Measurements from ENCODE around the gene MYH9.
A peak's percentile ranks its signal among the peaks of the same experiment; 100 is the strongest.

The MYH9 gene

GRCh38 chr22:36339171-36340065 is 48.3 kb downstream of the MYH9 start:
- in situ Hi-C loops (cut with HindIII; ENCODE audit: low pct_ligation_motif_present, low pct_unique_long_range_greater_than_20kb, low sequenced_read_pairs) = no loop called here
- no peak for DNase-seq

GRCh38 chr22:36337365-36338130 is 50.2 kb downstream of the MYH9 start:
- in situ Hi-C loops (cut with HindIII; ENCODE audit: low pct_ligation_motif_present, low pct_unique_long_range_greater_than_20kb, low sequenced_read_pairs) = no loop called here
- no peak for DNase-seq

DNA sequence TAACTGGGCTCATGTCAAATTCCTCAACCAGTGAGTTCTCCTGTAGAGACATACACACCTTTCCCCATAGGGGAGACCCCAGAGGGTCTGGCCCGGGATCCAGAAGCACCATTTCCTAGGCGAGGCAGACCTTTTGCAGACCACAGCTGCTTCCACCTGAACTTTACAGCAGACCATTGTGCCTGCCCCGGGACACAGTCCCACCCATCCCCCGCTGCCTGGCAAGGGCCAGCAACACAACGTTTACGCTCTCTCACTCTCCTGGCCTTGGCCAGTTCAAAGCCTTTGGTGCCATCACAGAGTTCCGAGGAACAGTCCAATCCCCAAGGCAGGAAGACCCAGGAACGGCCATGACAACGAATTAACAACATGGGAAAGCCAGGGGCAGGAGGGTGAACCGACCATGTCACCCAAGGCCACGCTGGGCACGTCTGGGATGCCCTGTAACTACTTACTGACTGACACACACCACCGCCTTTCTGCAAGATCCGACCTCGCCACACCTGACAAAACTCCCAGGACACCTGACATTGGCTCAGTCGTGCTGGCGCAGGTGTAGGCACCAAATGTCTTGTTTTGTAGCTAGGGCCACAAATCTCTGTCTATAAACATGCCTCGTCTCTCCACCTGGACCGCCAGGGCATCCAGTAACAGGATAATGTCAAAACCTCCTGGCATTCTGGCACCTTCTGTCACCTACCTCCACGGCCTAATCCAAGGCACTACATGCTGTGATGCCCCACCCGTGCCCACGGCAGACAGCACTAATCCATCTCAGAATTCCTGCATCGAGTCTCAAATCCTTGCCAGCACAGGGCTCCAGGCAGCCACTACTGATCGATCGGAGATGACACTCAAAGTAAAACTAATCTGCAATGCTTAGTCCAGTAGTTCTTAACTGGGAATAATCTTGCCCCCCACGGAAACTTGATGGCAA is 51.3 kb downstream of the MYH9 start:
- in situ Hi-C loops (cut with HindIII; ENCODE audit: low pct_ligation_motif_present, low pct_unique_long_range_greater_than_20kb, low sequenced_read_pairs) = no loop called here

GRCh38 chr22:36335621-36336020 is 52.1 kb downstream of the MYH9 start:
- no peak for DNase-seq
- in situ Hi-C loops (cut with HindIII; ENCODE audit: low pct_ligation_motif_present, low pct_unique_long_range_greater_than_20kb, low sequenced_read_pairs) = no loop called here

More for the DNA sequence above, 51.3 kb downstream of the MYH9 start:
- DNase-seq = no peak

DNA sequence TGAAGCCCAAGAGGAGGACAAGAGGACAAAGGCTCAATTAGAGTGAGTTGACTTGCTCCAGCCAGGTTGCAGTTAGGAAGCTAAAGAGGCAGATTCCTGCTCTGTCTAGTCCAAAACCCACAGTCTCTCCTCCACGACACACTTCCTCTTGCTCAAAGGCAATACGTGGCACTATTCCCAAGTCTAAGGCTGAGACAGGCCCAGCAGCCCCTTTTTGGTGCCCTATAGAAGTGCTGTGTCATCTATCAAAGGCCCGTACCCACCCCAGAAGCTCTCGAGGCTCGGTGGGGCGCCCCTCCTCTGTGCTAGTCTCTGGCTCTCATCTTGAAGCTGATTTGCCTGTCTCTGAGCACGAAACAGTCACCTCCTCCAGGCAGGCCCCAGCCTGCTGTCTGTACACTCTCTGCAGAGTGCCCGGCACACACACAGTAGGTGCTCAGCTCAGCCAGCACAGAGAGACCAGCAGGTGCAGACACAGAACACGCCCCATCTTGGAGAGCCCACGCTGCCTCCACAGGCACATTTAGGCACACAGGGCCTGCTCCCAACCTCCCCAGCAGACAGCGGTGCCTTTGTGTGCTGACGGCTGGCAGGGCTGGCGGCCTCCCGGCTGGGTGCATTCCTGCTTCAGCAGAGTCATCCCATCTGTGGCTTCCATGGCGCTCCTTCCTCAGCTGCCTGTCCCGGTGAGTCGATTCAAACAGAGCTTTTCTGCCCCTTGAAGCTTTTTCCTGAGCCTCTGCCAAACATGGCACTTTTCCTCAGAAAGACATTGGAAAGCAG is 52.8 kb downstream of the MYH9 start:
- in situ Hi-C loops (cut with HindIII; ENCODE audit: low pct_ligation_motif_present, low pct_unique_long_range_greater_than_20kb, low sequenced_read_pairs) = no loop called here

GRCh38 chr22:36334081-36334820 is 53.5 kb downstream of the MYH9 start:
- in situ Hi-C loops (cut with HindIII; ENCODE audit: low pct_ligation_motif_present, low pct_unique_long_range_greater_than_20kb, low sequenced_read_pairs) = no loop called here
- no peak for DNase-seq

More for the DNA sequence above, 52.8 kb downstream of the MYH9 start:
- peak; percentile 46 for DNase-seq

DNA sequence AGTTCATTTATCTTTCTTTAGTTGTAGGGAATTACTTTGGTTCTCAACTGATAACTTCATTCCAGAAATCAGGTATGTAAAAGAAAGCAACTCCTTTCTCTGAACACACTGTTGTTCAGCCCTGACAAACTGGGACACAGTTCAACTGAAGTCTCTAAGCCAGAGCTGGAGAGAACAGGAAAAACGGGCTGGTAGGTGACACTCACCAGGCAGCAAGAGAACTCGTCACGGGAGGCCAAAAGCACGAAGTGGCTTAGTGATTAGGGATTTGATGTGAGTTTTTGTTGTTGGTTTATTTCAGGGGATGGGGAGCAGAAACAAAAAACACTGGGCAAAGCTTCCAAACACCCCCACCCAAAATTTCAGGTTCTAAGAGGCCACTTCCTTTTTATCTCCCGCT is 54.1 kb downstream of the MYH9 start:
- in situ Hi-C loops (cut with HindIII; ENCODE audit: low pct_ligation_motif_present, low pct_unique_long_range_greater_than_20kb, low sequenced_read_pairs) = no loop called here
- DNase-seq = no peak

GRCh38 chr22:36332623-36333332 is 55.0 kb downstream of the MYH9 start:
- in situ Hi-C loops (cut with HindIII; ENCODE audit: low pct_ligation_motif_present, low pct_unique_long_range_greater_than_20kb, low sequenced_read_pairs) = no loop called here
- DNase-seq = peak; percentile 52

DNA sequence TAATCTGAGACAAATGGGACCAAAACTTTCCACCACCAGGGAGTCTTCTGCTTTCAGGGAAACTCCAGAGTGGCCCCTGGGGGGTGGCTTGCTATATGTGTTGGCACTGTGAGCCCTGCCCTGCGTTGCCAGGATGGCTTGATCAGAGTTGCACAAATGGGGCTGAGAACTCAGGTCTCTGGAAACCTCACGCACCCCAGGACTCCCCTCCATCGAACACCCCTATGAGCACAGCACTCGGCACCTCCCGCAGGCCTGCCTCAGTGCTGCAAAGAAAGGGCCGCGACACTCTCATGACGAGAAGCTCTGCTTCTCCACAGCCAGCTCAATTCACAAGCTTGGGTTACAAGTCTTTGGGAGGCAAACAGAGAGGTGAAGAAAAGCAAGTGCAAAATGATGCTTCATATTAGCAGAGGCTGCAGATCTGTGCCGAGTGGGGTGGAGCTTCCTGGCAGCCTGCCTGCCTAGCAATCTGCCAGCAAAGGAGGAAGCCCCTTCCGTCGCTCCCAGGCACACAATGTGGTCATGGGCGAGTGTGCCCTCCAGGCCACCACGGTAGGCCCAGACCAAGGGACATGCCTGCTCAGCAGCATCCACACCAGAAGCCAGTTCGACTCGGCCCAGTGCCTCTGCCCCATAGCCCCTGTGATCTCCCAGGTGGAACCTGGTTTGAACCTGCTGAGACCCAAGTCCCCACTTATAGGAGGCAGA is 55.7 kb downstream of the MYH9 start:
- peak; percentile 29 for DNase-seq
- in situ Hi-C loops (cut with HindIII; ENCODE audit: low pct_ligation_motif_present, low pct_unique_long_range_greater_than_20kb, low sequenced_read_pairs) = no loop called here

DNA sequence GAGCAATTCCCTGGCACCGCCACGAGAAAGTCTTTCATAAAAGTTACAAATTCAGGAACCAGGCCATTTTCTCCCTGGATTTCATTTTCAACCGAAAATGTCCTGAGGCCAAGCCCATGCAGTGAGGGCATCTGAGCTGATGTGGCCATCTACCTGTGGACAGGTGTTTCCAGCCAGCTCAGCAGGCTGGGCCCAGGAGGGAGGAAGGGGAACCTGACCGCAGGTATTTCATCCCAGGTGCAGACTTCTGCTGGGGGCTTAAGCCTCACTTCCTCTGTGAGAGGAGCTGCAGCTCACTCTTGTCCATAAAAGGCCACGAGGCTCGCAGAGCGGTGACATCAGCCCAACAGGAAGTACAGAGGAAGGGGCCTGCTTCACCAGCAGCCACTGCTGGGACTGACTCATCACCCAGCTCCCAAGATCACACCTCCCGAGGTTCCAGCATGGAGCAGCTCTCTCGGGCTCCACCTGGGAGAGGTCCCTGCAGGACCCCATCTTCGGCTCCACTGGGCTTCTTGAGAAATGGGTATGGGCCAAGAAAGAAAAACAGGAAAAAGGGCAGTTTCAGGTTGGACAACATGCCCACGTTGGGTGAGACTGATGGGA is 56.4 kb downstream of the MYH9 start:
- in situ Hi-C loops (cut with HindIII; ENCODE audit: low pct_ligation_motif_present, low pct_unique_long_range_greater_than_20kb, low sequenced_read_pairs) = no loop called here
- DNase-seq = peak; percentile 92

GRCh38 chr22:36330655-36331305 is 57.0 kb downstream of the MYH9 start:
- in situ Hi-C loops (cut with HindIII; ENCODE audit: low pct_ligation_motif_present, low pct_unique_long_range_greater_than_20kb, low sequenced_read_pairs) = no loop called here
- DNase-seq = no peak

GRCh38 chr22:36330127-36330526 is 57.6 kb downstream of the MYH9 start:
- in situ Hi-C loops (cut with HindIII; ENCODE audit: low pct_ligation_motif_present, low pct_unique_long_range_greater_than_20kb, low sequenced_read_pairs) = no loop called here
- DNase-seq = no peak

DNA sequence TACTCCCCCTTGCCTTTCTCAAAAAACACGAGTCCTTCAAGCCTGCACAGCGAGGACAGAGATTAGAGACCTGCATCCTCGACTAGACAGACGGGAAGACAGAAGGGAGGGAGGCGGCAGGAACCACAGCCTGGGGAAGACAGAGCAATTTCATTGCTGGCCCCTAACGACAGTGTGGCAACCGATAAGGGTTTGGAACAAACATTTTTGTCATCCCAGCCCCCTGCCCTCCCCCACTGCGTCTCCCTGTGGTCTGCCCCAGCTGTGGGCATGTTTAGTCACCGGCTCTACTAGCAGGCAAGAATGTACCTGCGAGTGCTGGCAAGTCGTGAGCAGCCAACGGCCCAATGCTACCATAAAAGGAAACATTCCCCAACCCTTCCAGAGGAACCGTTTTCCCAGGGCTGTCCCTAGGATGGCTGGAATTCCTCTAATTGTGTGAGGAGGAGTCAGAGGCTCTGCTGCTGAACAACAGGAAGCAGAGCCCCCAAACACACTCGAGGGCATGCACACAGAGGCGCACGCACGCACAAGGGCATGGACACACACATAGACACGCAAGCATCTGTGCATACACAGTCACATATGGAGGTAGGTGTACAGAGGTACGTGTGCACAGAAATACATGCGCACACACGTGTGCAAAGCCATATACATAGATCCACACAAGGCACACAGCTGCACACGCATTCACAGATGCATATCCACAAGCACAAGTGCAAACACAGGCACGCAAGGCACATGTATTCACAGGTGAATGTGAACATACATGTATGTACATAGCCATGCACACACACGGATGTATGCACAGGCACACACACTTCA is 58.3 kb downstream of the MYH9 start:
- DNase-seq = peak; percentile 96
- in situ Hi-C loops (cut with HindIII; ENCODE audit: low pct_ligation_motif_present, low pct_unique_long_range_greater_than_20kb, low sequenced_read_pairs) = no loop called here

DNA sequence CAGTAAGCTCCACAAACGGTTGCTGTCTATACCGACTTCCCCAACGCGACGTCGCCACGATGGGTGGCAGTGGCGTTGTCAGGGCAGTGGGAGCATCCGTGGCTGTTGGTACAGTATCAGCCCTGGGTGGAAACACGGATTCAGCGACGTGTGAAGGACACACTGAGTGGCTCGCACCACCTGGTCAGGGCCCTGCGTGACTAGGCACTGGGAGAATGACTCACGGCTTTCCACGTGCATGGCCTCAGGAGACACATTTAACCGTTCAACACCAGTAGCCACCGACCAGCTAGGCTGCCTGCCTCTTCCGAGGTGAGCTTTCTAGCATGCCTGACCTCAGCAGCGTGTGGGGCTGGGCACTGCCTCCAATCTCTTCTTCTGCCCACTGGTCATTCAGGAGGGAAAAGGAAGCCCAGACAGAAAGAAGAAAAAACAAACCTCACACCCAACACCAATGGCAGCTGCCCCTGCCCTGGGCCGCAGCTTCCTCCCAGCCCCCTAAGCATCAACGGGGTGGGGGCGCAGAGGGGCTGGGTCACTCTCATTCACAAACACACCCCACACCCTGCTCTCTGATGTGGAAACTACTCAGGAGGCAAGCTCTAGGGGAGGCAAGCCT is 59.0 kb downstream of the MYH9 start:
- DNase-seq = peak; percentile 97
- in situ Hi-C loops (cut with HindIII; ENCODE audit: low pct_ligation_motif_present, low pct_unique_long_range_greater_than_20kb, low sequenced_read_pairs) = no loop called here
